HepG2 (cell line): ENCODE results near the gene RIIAD1. TPM values are rescaled to one million over a fixed set of nuclear protein-coding genes. Genes with fewer than 3 reads are reported as not detected.

Experiments used
- ATAC-seq: fragments of 200-7000 bp; cut with Tn5 transposase; 3 replicates; pipeline ENCODE4 v1.9.1; 2020; ENCODE audit warnings: mild to moderate bottlenecking, moderate library complexity
- BruUV-seq: library from RNA; stranded (reverse); fragments of 400-500 nt; replicated peaks from 2 replicates; lab custom pipeline; 2021; lab: Mats Ljungman, UMichigan
- CTCF ChIA-PET: fragments of 300-600 bp; formaldehyde crosslinking; extraction: SDS; loops from one replicate; lab custom pipeline; 2021; ENCODE audit warnings: low total read pairs, inconsistent platforms, low intra/inter-chr PET ratio; lab: Yijun Ruan, JAX
- POLR2A ChIA-PET: fragments of 350-600 bp; sonication (Branson Sonifier 250); formaldehyde crosslinking; loops from one replicate; lab custom pipeline; 2020; ENCODE audit warnings: antibody characterized with exemption, inconsistent platforms; lab: Yijun Ruan, JAX
- DNase-seq: peaks from one replicate; pipeline ENCODE4 v3.0.0-alpha.2; 2015; ENCODE audit warnings: low spot score
- FAIRE-seq: peaks from 3 replicates; lab custom pipeline; 2011; peaks lifted over from hg19 to GRCh38; lab: Jason Lieb, UNC
- H2AFZ ChIP-seq: one replicate; pipeline ENCODE4 v1.6.1; 2011; ENCODE audit warnings: low read length, inconsistent platforms
- H3K27ac ChIP-seq: fragments of 300-600 bp; 3 replicates; pipeline ENCODE4 v1.8.0; 2011; ENCODE audit warnings: mixed run types, mild to moderate bottlenecking, mixed read lengths, low read length, inconsistent platforms; ENCODE audit not compliant: insufficient read depth; ENCODE audit errors: extremely low read length
- H3K27me3 ChIP-seq, 2 experiments: fragments of 200-600 bp in 1 of 2; 2 replicates in 1 of 2; 3 replicates in 1 of 2; pipeline versions ENCODE4 v1.6.0 to v1.8.0; 2011; ENCODE audit warnings: low read length in 2 of 2, mild to moderate bottlenecking in 2 of 2, moderate library complexity in 2 of 2, inconsistent platforms in 1 of 2; ENCODE audit not compliant: insufficient read depth in 2 of 2, control insufficient read depth in 1 of 2
- H3K36me3 ChIP-seq, 2 experiments: fragments of 200-600 bp in 1 of 2; replicated peaks in 1 of 2; 2 replicates in 1 of 2; 3 replicates in 1 of 2; pipeline versions ENCODE4 v1.5.1 to v1.8.0; 2011; ENCODE audit warnings: low read length in 2 of 2, inconsistent platforms in 1 of 2; ENCODE audit not compliant: insufficient read depth in 2 of 2, control insufficient read depth in 1 of 2
- H3K4me1 ChIP-seq: 2 replicates; pipeline ENCODE4 v1.5.1; 2012; ENCODE audit warnings: low read length, inconsistent platforms; ENCODE audit not compliant: insufficient read depth
- H3K4me2 ChIP-seq: 2 replicates; pipeline ENCODE4 v1.6.0; 2011; ENCODE audit warnings: low read depth, low read length, inconsistent platforms
- H3K4me3 ChIP-seq, 3 experiments: fragments of 200-600 bp in 1 of 3; sonication (generic), shearing (Covaris generic) in 1 of 3; replicated peaks in 1 of 3; 2 replicates each; pipeline ENCODE4 v1.5.1; 2011 to 2016; ENCODE audit warnings: low read length in 3 of 3, inconsistent platforms in 2 of 3, low read depth in 2 of 3, mild to moderate bottlenecking in 2 of 3, control low read depth in 1 of 3, mixed read lengths in 1 of 3; ENCODE audit not compliant: insufficient read depth in 1 of 3
- H3K79me2 ChIP-seq: one replicate; pipeline ENCODE4 v1.6.1; 2011; ENCODE audit warnings: low read length, inconsistent platforms; ENCODE audit not compliant: insufficient read depth
- H3K9ac ChIP-seq: 2 replicates; pipeline ENCODE4 v1.6.0; 2011; ENCODE audit warnings: mild to moderate bottlenecking, low read depth, low read length, inconsistent platforms; ENCODE audit not compliant: insufficient read depth
- H3K9me3 ChIP-seq: 2 replicates; pipeline ENCODE4 v1.5.1; 2012; ENCODE audit warnings: mild to moderate bottlenecking, low read length
- H4K20me1 ChIP-seq: 2 replicates; pipeline ENCODE4 v1.6.0; 2011; ENCODE audit warnings: inconsistent platforms, mild to moderate bottlenecking, low read length, moderate library complexity; ENCODE audit not compliant: insufficient read depth
- GTF3A ChIP-seq: sonication (generic); formaldehyde crosslinking; conservative IDR thresholded peaks from 2 replicates; pipeline ENCODE4 v1.4.0; 2020; ENCODE audit warnings: mild to moderate bottlenecking, missing genetic modification reagents
- MAZ ChIP-seq, 2 experiments: sonication (generic) in 1 of 2; formaldehyde crosslinking in 1 of 2; IDR thresholded peaks; 2 replicates each; pipeline versions ENCODE4 v1.5.0 to v1.6.1; 2012 to 2020; ENCODE audit warnings: low read depth in 2 of 2, mild to moderate bottlenecking in 2 of 2, borderline replicate concordance in 1 of 2, improper control_type of control experiment in 1 of 2, low read length in 1 of 2, missing genetic modification reagents in 1 of 2, moderate library complexity in 1 of 2
- ONECUT2 ChIP-seq: sonication (generic); formaldehyde crosslinking; IDR thresholded peaks from 2 replicates; pipeline ENCODE4 v1.4.0; 2020; ENCODE audit warnings: missing genetic modification reagents
- WGBS: methylation state at CpG from one replicate; pipeline ENCODE4 v1.1.6; 2017; ENCODE audit warnings: low lambda C conversion rate; 5-methylcytosine and 5-hydroxymethylcytosine counted together
- in situ Hi-C: cut with HindIII; loops from 2 replicates; pipeline ENCODE4 v1.10.0; 2017; ENCODE audit warnings: low pct_unique_long_range_greater_than_20kb; ENCODE audit not compliant: extremely low pct_ligation_motif_present
- intact Hi-C: fragments of 100-400 bp; cut with micrococcal nuclease; formaldehyde crosslinking; loops from one replicate; pipeline ENCODE4 v1.10.0; 2022; ENCODE audit not compliant: unreplicated experiment
- polyA plus RNA-seq, 8 experiments: library from polyadenylated mRNA; depleted of rRNA in 3 of 8; stranded (reverse) in 7 of 8; unstranded in 1 of 8; fragments of >200 nt; fragmentation: Illumina TruSeq in 4 of 8; extraction: Trizol in 4 of 8; gene quantifications; 2 replicates each; pipeline versions ENCODE4 v1.2.1 to v1.2.3, GENCODE V29; 2011 to 2016; ENCODE audit warnings: low read depth in 4 of 8, missing spikeins in 1 of 8, mixed read lengths in 1 of 8; ENCODE audit not compliant: insufficient read depth in 1 of 8
- total RNA-seq, 5 experiments: library from RNA; depleted of rRNA; stranded (reverse); fragments of >200 nt; fragmentation: Illumina TruSeq; extraction: Trizol; gene quantifications; 2 replicates each; pipeline ENCODE4 v1.2.3, GENCODE V29; 2016; ENCODE audit warnings: low read depth in 1 of 5
- TF ChIP-seq, protein P1 (sequence below): IDR thresholded peaks from 2 replicates; pipeline ENCODE4 v1.6.1; 2016; ENCODE audit warnings: low read depth
- TF ChIP-seq, protein P2 (sequence below): sonication (generic); formaldehyde crosslinking; IDR thresholded peaks from 2 replicates; pipeline ENCODE4 v1.4.0; 2020; ENCODE audit warnings: missing genetic modification reagents
- TF ChIP-seq, protein P3 (sequence below): sonication (generic); formaldehyde crosslinking; IDR thresholded peaks from 2 replicates; pipeline ENCODE4 v1.8.0; 2022; ENCODE audit warnings: mild to moderate bottlenecking, missing genetic modification reagents, moderate library complexity
- TF ChIP-seq, protein P4 (sequence below): IDR thresholded peaks from 2 replicates; pipeline ENCODE4 v1.6.1; 2016; ENCODE audit warnings: low read depth, control low read depth
- TF ChIP-seq, protein P5 (sequence below), 2 experiments: sonication (generic) in 1 of 2; formaldehyde crosslinking in 1 of 2; IDR thresholded peaks; 2 replicates each; pipeline versions ENCODE4 v1.4.0 to v1.6.1; 2018 to 2020; ENCODE audit warnings: missing genetic modification reagents in 2 of 2, borderline replicate concordance in 1 of 2, low read depth in 1 of 2, mild to moderate bottlenecking in 1 of 2, missing biosample characterization in 1 of 2
- TF ChIP-seq, protein P6 (sequence below): sonication (generic); formaldehyde crosslinking; IDR thresholded peaks from 2 replicates; pipeline ENCODE4 v1.4.0; 2020; ENCODE audit warnings: missing genetic modification reagents

Gene RIIAD1
- total and polyA plus RNA-seq, 2 of the 13 experiments (the other 11 are each of a cell fraction or from before 2014, with no cell fraction given), result not detected

DNA sequence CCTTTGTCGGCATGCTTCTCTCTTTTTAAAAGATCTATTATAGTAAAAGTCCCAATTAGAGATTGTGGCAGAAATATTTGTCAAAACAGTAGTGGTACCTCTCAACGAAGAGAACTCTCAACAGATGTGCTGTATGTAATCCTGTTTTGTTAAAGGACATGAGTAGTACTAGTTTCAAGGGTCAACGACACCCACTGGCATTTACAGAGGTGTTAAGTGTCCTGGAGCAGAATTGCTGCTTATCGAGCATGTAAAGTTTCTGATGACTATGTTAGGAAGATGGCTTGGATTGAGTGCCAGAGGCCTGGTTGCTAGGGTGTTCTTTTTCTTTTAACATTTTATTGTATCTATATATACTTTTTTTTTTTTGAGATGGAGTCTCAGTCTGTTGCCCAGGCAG is 31.8 kb upstream of the RIIAD1 start:
- no TSS peak for BruUV-seq
- 88% methylated on average over 4 of the region's 4 CpGs for WGBS
- in situ Hi-C loops (no loop called here), intact Hi-C loops (no loop called here)
- ChIA-PET CTCF (no interaction called here), POLR2A (no interaction called here)
- Histone ChIP-seq H3K27me3 (no peaks in the 10 kb centered on the region), H3K27ac (no peak overlapping the region), H3K4me3 (no peak overlapping the region), H3K9ac (no peak overlapping the region), H3K4me2 (no peak overlapping the region), H3K36me3 (peaks cover 5 to 24% of the 10 kb centered on the region in 2 experiments; a peak in 4 of 5 replicates), H3K79me2 (no peaks in the 10 kb centered on the region), H3K9me3 (no peaks in the 10 kb centered on the region), H4K20me1 (no peaks in the 10 kb centered on the region), H2AFZ (no peak overlapping the region), H3K4me1 (peaks cover 11% of the 10 kb centered on the region)
- FAIRE-seq (no peak), DNase-seq (no peak), ATAC-seq (no peak)
- TF ChIP-seq, protein P1, sequence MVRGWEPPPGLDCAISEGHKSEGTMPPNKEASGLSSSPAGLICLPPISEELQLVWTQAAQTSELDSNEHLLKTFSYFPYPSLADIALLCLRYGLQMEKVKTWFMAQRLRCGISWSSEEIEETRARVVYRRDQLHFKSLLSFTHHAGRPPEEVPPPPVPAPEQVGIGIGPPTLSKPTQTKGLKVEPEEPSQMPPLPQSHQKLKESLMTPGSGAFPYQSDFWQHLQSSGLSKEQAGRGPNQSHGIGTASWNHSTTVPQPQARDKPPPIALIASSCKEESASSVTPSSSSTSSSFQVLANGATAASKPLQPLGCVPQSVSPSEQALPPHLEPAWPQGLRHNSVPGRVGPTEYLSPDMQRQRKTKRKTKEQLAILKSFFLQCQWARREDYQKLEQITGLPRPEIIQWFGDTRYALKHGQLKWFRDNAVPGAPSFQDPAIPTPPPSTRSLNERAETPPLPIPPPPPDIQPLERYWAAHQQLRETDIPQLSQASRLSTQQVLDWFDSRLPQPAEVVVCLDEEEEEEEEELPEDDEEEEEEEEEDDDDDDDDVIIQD, result no peak
- TF ChIP-seq MAZ (IDR thresholded peaks at IDR 0.05; ENCODE audit: borderline replicate concordance, low read depth, low read length) (no peak), MAZ (CRISPR knock-in tag; IDR thresholded peaks at IDR 0.05; ENCODE audit: low read depth) (no peak), ONECUT2 (CRISPR knock-in tag) (no peak), GTF3A (CRISPR knock-in tag) (no peak)
- TF ChIP-seq, protein P2, sequence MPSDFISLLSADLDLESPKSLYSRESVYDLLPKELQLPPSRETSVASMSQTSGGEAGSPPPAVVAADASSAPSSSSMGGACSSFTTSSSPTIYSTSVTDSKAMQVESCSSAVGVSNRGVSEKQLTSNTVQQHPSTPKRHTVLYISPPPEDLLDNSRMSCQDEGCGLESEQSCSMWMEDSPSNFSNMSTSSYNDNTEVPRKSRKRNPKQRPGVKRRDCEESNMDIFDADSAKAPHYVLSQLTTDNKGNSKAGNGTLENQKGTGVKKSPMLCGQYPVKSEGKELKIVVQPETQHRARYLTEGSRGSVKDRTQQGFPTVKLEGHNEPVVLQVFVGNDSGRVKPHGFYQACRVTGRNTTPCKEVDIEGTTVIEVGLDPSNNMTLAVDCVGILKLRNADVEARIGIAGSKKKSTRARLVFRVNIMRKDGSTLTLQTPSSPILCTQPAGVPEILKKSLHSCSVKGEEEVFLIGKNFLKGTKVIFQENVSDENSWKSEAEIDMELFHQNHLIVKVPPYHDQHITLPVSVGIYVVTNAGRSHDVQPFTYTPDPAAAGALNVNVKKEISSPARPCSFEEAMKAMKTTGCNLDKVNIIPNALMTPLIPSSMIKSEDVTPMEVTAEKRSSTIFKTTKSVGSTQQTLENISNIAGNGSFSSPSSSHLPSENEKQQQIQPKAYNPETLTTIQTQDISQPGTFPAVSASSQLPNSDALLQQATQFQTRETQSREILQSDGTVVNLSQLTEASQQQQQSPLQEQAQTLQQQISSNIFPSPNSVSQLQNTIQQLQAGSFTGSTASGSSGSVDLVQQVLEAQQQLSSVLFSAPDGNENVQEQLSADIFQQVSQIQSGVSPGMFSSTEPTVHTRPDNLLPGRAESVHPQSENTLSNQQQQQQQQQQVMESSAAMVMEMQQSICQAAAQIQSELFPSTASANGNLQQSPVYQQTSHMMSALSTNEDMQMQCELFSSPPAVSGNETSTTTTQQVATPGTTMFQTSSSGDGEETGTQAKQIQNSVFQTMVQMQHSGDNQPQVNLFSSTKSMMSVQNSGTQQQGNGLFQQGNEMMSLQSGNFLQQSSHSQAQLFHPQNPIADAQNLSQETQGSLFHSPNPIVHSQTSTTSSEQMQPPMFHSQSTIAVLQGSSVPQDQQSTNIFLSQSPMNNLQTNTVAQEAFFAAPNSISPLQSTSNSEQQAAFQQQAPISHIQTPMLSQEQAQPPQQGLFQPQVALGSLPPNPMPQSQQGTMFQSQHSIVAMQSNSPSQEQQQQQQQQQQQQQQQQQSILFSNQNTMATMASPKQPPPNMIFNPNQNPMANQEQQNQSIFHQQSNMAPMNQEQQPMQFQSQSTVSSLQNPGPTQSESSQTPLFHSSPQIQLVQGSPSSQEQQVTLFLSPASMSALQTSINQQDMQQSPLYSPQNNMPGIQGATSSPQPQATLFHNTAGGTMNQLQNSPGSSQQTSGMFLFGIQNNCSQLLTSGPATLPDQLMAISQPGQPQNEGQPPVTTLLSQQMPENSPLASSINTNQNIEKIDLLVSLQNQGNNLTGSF, result no peak
- TF ChIP-seq, protein P3, sequence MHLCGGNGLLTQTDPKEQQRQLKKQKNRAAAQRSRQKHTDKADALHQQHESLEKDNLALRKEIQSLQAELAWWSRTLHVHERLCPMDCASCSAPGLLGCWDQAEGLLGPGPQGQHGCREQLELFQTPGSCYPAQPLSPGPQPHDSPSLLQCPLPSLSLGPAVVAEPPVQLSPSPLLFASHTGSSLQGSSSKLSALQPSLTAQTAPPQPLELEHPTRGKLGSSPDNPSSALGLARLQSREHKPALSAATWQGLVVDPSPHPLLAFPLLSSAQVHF (CRISPR knock-in tag), result no peak
- TF ChIP-seq, protein P4, sequence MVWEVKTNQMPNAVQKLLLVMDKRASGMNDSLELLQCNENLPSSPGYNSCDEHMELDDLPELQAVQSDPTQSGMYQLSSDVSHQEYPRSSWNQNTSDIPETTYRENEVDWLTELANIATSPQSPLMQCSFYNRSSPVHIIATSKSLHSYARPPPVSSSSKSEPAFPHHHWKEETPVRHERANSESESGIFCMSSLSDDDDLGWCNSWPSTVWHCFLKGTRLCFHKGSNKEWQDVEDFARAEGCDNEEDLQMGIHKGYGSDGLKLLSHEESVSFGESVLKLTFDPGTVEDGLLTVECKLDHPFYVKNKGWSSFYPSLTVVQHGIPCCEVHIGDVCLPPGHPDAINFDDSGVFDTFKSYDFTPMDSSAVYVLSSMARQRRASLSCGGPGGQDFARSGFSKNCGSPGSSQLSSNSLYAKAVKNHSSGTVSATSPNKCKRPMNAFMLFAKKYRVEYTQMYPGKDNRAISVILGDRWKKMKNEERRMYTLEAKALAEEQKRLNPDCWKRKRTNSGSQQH (CRISPR knock-in tag), result no peak
- TF ChIP-seq, protein P5, sequence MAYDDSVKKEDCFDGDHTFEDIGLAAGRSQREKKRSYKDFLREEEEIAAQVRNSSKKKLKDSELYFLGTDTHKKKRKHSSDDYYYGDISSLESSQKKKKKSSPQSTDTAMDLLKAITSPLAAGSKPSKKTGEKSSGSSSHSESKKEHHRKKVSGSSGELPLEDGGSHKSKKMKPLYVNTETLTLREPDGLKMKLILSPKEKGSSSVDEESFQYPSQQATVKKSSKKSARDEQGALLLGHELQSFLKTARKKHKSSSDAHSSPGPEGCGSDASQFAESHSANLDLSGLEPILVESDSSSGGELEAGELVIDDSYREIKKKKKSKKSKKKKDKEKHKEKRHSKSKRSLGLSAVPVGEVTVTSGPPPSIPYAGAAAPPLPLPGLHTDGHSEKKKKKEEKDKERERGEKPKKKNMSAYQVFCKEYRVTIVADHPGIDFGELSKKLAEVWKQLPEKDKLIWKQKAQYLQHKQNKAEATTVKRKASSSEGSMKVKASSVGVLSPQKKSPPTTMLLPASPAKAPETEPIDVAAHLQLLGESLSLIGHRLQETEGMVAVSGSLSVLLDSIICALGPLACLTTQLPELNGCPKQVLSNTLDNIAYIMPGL (CRISPR knock-in tag; IDR thresholded peaks at IDR 0.05; ENCODE audit: borderline replicate concordance in 1 of 2, low read depth in 1 of 2), result no peak
- TF ChIP-seq, protein P6, sequence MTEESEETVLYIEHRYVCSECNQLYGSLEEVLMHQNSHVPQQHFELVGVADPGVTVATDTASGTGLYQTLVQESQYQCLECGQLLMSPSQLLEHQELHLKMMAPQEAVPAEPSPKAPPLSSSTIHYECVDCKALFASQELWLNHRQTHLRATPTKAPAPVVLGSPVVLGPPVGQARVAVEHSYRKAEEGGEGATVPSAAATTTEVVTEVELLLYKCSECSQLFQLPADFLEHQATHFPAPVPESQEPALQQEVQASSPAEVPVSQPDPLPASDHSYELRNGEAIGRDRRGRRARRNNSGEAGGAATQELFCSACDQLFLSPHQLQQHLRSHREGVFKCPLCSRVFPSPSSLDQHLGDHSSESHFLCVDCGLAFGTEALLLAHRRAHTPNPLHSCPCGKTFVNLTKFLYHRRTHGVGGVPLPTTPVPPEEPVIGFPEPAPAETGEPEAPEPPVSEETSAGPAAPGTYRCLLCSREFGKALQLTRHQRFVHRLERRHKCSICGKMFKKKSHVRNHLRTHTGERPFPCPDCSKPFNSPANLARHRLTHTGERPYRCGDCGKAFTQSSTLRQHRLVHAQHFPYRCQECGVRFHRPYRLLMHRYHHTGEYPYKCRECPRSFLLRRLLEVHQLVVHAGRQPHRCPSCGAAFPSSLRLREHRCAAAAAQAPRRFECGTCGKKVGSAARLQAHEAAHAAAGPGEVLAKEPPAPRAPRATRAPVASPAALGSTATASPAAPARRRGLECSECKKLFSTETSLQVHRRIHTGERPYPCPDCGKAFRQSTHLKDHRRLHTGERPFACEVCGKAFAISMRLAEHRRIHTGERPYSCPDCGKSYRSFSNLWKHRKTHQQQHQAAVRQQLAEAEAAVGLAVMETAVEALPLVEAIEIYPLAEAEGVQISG (CRISPR knock-in tag), result no peak
